ENCODE results near the gene ATP11B. TPM values are rescaled to one million over a fixed set of nuclear protein-coding genes. Genes with fewer than 3 reads are reported as not detected.

ATP11B gene
- total RNA-seq (75.0 and 77.8 TPM in 2 replicates), polyA plus RNA-seq (22.8 and 34.9 TPM in 2 replicates), polyA minus RNA-seq (ENCODE audit: low replicate concordance) (16.2 and 17.7 TPM in 2 replicates)
- polyA plus RNA-seq (2012) = 16.4 and 26.6 TPM in 2 replicates

- Histone ChIP-seq H3K4me2 (ENCODE audit: extremely low read depth, insufficient read depth, low read length) (peak within 1 kb of the TSS; percentile 95), H3K4me1 (ENCODE audit: control insufficient read depth, extremely low read depth, insufficient read depth, low read length) (no peaks in the 10 kb centered on the region), H2AFZ (ENCODE audit: low read length) (peak within 1 kb of the TSS; percentile 99), H4K20me1 (ENCODE audit: control insufficient read depth, extremely low read depth, insufficient read depth, low read length) (peaks cover 1% of the 10 kb centered on the region), H3K9me3 (ENCODE audit: control insufficient read depth, insufficient read depth, low read depth, low read length) (no peaks in the 10 kb centered on the region), H3K4me3 (replicated peaks in 1 of 4; ENCODE audit: control extremely low read depth in 1 of 4, insufficient read depth in 1 of 4, low read depth in 3 of 4, low read length in 4 of 4) (peak within 1 kb of the TSS; percentile 85 to 98 (median 90)), H3K27me3 (ENCODE audit: control insufficient read depth, insufficient read depth, low read length) (peaks cover 3% of the 10 kb centered on the region), H3K9ac (ENCODE audit: insufficient read depth, low read length) (peak within 1 kb of the TSS; percentile 87), H3K79me2 (ENCODE audit: control insufficient read depth, insufficient read depth, low read length) (peaks cover 38% of the 10 kb centered on the region), H3K27ac (ENCODE audit: insufficient read depth, low read length) (peak within 1 kb of the TSS; percentile 96), H3K36me3 (ENCODE audit: control insufficient read depth, insufficient read depth, low read length) (no peaks in the 10 kb centered on the region)
- TF ChIP-seq EZH2 (IDR thresholded peaks at IDR 0.05; ENCODE audit: low read length, missing control alignments) (no peak), CTCF (conservative IDR thresholded peaks at IDR 0.05 in 1 of 2, IDR thresholded peaks at IDR 0.05 in 1 of 2; ENCODE audit: low read depth in 1 of 2, low read length in 2 of 2) (no peak)
- DNase-seq (ENCODE audit: low read depth in 2 of 2) = peak; percentile 51 to 55
Measured at GRCh38 chr3:182792901-182793662, at the start of gene ATP11B. ATP11B (plus strand) TSS chr3:182793504; CDS start chr3:182793760, 256 bp downstream.

- Histone ChIP-seq H3K79me2 (ENCODE audit: control insufficient read depth, insufficient read depth, low read length) (no peaks in the 10 kb centered on the region), H4K20me1 (ENCODE audit: control insufficient read depth, extremely low read depth, insufficient read depth, low read length) (no peaks in the 10 kb centered on the region), H3K9me3 (ENCODE audit: control insufficient read depth, insufficient read depth, low read depth, low read length) (no peaks in the 10 kb centered on the region), H2AFZ (ENCODE audit: low read length) (no peak overlapping the region), H3K4me1 (ENCODE audit: control insufficient read depth, extremely low read depth, insufficient read depth, low read length) (no peaks in the 10 kb centered on the region), H3K27me3 (ENCODE audit: control insufficient read depth, insufficient read depth, low read length) (no peaks in the 10 kb centered on the region), H3K9ac (ENCODE audit: insufficient read depth, low read length) (no peak overlapping the region), H3K4me2 (ENCODE audit: extremely low read depth, insufficient read depth, low read length) (no peak overlapping the region), H3K27ac (ENCODE audit: insufficient read depth, low read length) (no peak overlapping the region), H3K36me3 (ENCODE audit: control insufficient read depth, insufficient read depth, low read length) (no peaks in the 10 kb centered on the region), H3K4me3 (replicated peaks in 1 of 4; ENCODE audit: control extremely low read depth in 1 of 4, insufficient read depth in 1 of 4, low read depth in 3 of 4, low read length in 4 of 4) (no peak overlapping the region)
- no peak for DNase-seq (ENCODE audit: low read depth in 2 of 2)
- TF ChIP-seq CTCF (conservative IDR thresholded peaks at IDR 0.05 in 1 of 2, IDR thresholded peaks at IDR 0.05 in 1 of 2; ENCODE audit: low read depth in 1 of 2, low read length in 2 of 2) (no peak), EZH2 (IDR thresholded peaks at IDR 0.05; ENCODE audit: low read length, missing control alignments) (no peak)
Measured at GRCh38 chr3:182746959-182747358, 46.3 kb upstream of the ATP11B start.

GRCh38 chr3:182755308-182755707 is 38.0 kb upstream of the ATP11B start:
- Histone ChIP-seq H3K4me3 (replicated peaks in 1 of 4; ENCODE audit: control extremely low read depth in 1 of 4, insufficient read depth in 1 of 4, low read depth in 3 of 4, low read length in 4 of 4) (no peak overlapping the region), H3K9me3 (ENCODE audit: control insufficient read depth, insufficient read depth, low read depth, low read length) (no peaks in the 10 kb centered on the region), H3K27me3 (ENCODE audit: control insufficient read depth, insufficient read depth, low read length) (no peaks in the 10 kb centered on the region), H3K9ac (ENCODE audit: insufficient read depth, low read length) (no peak overlapping the region), H4K20me1 (ENCODE audit: control insufficient read depth, extremely low read depth, insufficient read depth, low read length) (no peaks in the 10 kb centered on the region), H3K27ac (ENCODE audit: insufficient read depth, low read length) (no peak overlapping the region), H3K79me2 (ENCODE audit: control insufficient read depth, insufficient read depth, low read length) (no peaks in the 10 kb centered on the region), H3K4me2 (ENCODE audit: extremely low read depth, insufficient read depth, low read length) (no peak overlapping the region), H3K36me3 (ENCODE audit: control insufficient read depth, insufficient read depth, low read length) (no peaks in the 10 kb centered on the region), H3K4me1 (ENCODE audit: control insufficient read depth, extremely low read depth, insufficient read depth, low read length) (no peaks in the 10 kb centered on the region), H2AFZ (ENCODE audit: low read length) (no peak overlapping the region)
- DNase-seq (ENCODE audit: low read depth in 2 of 2) = peak in 1 of 2 donors; percentile 36
- TF ChIP-seq EZH2 (IDR thresholded peaks at IDR 0.05; ENCODE audit: low read length, missing control alignments) (no peak), CTCF (conservative IDR thresholded peaks at IDR 0.05 in 1 of 2, IDR thresholded peaks at IDR 0.05 in 1 of 2; ENCODE audit: low read depth in 1 of 2, low read length in 2 of 2) (no peak)
